CD4-positive, alpha-beta T cell (primary cell): ENCODE measurements around the gene HORMAD1. TPM values are rescaled to one million over a fixed set of nuclear protein-coding genes. Genes with fewer than 3 reads are reported as not detected.

ENCODE experiments used
- ATAC-seq: fragments of 200-7000 bp; cut with Tn5 transposase; one replicate; pipeline ENCODE4 v1.10.0; 2022; ENCODE audit warnings: mild to moderate bottlenecking; ENCODE audit not compliant: poor library complexity
- CTCF ChIA-PET: fragments of 350-600 bp; sonication (Branson Sonifier 250); formaldehyde crosslinking; loops from one replicate; lab custom pipeline; 2021; ENCODE audit warnings: antibody characterized with exemption, inconsistent platforms; lab: Charles Lee
- POLR2A ChIA-PET: fragments of 350-600 bp; sonication (Branson Sonifier 250); formaldehyde crosslinking; loops from one replicate; lab custom pipeline; 2021; ENCODE audit warnings: antibody characterized with exemption, inconsistent platforms; lab: Charles Lee
- DNase-seq, 14 experiments: peaks; one replicate each; pipeline ENCODE4 v3.0.0-alpha.2; 2013 to 2020; ENCODE audit warnings: mixed read lengths in 2 of 14
- H3K27ac ChIP-seq, 2 donors: one replicate each; pipeline versions ENCODE4 v1.5.1 to v1.7.0; 2013; ENCODE audit warnings: low read length in 2 of 2, low read depth in 1 of 2, mild to moderate bottlenecking in 1 of 2
- H3K27me3 ChIP-seq, 2 experiments: 1 replicate in 1 of 2; 2 replicates in 1 of 2; pipeline versions ENCODE4 v1.6.1 to v1.7.0; 2013; ENCODE audit warnings: low read length in 2 of 2, control low read depth in 1 of 2, mild to moderate bottlenecking in 1 of 2, moderate library complexity in 1 of 2; ENCODE audit not compliant: insufficient read depth in 2 of 2, control insufficient read depth in 1 of 2
- H3K36me3 ChIP-seq: one replicate; pipeline ENCODE4 v1.6.1; 2013; ENCODE audit warnings: low read length, control low read depth; ENCODE audit not compliant: insufficient read depth
- H3K4me1 ChIP-seq: one replicate; pipeline ENCODE4 v1.6.1; 2013; ENCODE audit warnings: low read length, control low read depth; ENCODE audit not compliant: insufficient read depth
- H3K4me3 ChIP-seq: one replicate; pipeline ENCODE4 v1.5.1; 2013; ENCODE audit warnings: mild to moderate bottlenecking, low read length, moderate library complexity
- H3K9me3 ChIP-seq, 2 experiments: 1 replicate in 1 of 2; 2 replicates in 1 of 2; pipeline versions ENCODE4 v1.6.1 to v1.7.0; 2013; ENCODE audit warnings: low read length in 2 of 2, mild to moderate bottlenecking in 2 of 2, control low read depth in 1 of 2, moderate library complexity in 1 of 2; ENCODE audit not compliant: control insufficient read depth in 1 of 2, insufficient read depth in 1 of 2
- H3K27ac Mint-ChIP-seq: one replicate; pipeline ENCODE4 v1.8.0; 2020; ENCODE audit warnings: mixed read lengths
- H3K27me3 Mint-ChIP-seq: one replicate; pipeline ENCODE4 v1.8.0; 2021; ENCODE audit warnings: mixed read lengths
- H3K36me3 Mint-ChIP-seq: one replicate; pipeline ENCODE4 v1.8.0; 2021; ENCODE audit warnings: low read depth, mixed read lengths
- H3K4me1 Mint-ChIP-seq: one replicate; pipeline ENCODE4 v1.8.0; 2021; ENCODE audit warnings: low read depth, mixed read lengths
- H3K4me3 Mint-ChIP-seq: one replicate; pipeline ENCODE4 v1.8.0; 2020; ENCODE audit warnings: mild to moderate bottlenecking, mixed read lengths
- H3K9me3 Mint-ChIP-seq: one replicate; pipeline ENCODE4 v1.8.0; 2020; ENCODE audit warnings: mixed read lengths
- intact Hi-C, 2 experiments: fragments of 100-400 bp; cut with DNase I in 1 of 2; cut with micrococcal nuclease in 1 of 2; formaldehyde crosslinking; loops; one replicate each; pipeline versions ENCODE4 v1.15.1 to v1.9.0; 2023 to 2025; cut with DNase I, micrococcal nuclease
- total RNA-seq, 174 experiments: library from RNA in 2 of 174; stranded (reverse) in 2 of 174; gene quantifications; one replicate each; pipeline ENCODE4 v1.2.3 and lab custom pipeline; 2021 to 2026
- TF ChIP-seq, protein P1 (sequence below): fragments of 200-600 bp; IDR thresholded peaks from one replicate; pipeline ENCODE4 v1.8.0; 2022; ENCODE audit warnings: antibody characterized with exemption, mild to moderate bottlenecking

The HORMAD1 gene
- total RNA-seq, 2 experiments from 2014 or later = not detected

- ChIA-PET CTCF (no interaction called here), POLR2A (no interaction called here)
- peaks cover 10% of the 10 kb centered on the region for H3K4me1 ChIP-seq
- Mint-ChIP-seq H3K4me1 (peaks cover 26% of the 10 kb centered on the region), H3K9me3 (no peaks in the 10 kb centered on the region), H3K27me3 (no peaks in the 10 kb centered on the region), H3K36me3 (peaks cover 59% of the 10 kb centered on the region), H3K27ac (no peak overlapping the region), H3K4me3 (no peak overlapping the region)
- TF ChIP-seq, protein P1, sequence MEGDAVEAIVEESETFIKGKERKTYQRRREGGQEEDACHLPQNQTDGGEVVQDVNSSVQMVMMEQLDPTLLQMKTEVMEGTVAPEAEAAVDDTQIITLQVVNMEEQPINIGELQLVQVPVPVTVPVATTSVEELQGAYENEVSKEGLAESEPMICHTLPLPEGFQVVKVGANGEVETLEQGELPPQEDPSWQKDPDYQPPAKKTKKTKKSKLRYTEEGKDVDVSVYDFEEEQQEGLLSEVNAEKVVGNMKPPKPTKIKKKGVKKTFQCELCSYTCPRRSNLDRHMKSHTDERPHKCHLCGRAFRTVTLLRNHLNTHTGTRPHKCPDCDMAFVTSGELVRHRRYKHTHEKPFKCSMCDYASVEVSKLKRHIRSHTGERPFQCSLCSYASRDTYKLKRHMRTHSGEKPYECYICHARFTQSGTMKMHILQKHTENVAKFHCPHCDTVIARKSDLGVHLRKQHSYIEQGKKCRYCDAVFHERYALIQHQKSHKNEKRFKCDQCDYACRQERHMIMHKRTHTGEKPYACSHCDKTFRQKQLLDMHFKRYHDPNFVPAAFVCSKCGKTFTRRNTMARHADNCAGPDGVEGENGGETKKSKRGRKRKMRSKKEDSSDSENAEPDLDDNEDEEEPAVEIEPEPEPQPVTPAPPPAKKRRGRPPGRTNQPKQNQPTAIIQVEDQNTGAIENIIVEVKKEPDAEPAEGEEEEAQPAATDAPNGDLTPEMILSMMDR = no peak
- no peaks in the 10 kb centered on the region for H3K9me3 ChIP-seq
- no peak overlapping the region for H3K27ac ChIP-seq
- peaks cover 39% of the 10 kb centered on the region for H3K36me3 ChIP-seq
- no peak overlapping the region for H3K4me3 ChIP-seq
- no peak for DNase-seq
- intact Hi-C loops = no loop called here
- no peak for ATAC-seq
- no peaks in the 10 kb centered on the region for H3K27me3 ChIP-seq
Observed at GRCh38 chr1:150688763-150689162, 31.9 kb downstream of the HORMAD1 start.

DNA sequence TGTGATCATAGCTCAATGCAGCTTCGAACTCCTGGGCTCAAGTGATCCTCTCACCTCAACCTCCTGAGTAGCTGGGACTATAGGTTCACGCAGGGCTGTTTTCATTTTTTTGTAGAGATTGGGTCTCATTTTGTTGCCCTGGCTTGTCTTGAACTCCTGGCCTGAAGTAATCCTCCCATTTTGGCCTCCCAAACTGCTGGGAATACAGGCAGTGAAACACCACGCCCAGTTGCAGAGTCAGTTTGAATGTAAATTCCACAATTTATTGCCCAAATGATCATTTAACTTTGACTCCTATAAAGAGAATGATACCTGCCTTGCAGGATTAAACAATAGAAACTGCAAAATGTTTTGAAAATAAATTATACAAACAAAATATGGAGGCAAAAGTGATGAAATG, 34.4 kb downstream of the HORMAD1 start:
- H3K27ac ChIP-seq = no peak overlapping the region
- peaks cover 10% of the 10 kb centered on the region for H3K4me1 ChIP-seq
- Mint-ChIP-seq H3K27me3 (no peaks in the 10 kb centered on the region), H3K36me3 (peaks cover 52% of the 10 kb centered on the region), H3K4me1 (peaks cover 19% of the 10 kb centered on the region), H3K4me3 (no peak overlapping the region), H3K27ac (no peak overlapping the region), H3K9me3 (no peaks in the 10 kb centered on the region)
- no peaks in the 10 kb centered on the region for H3K9me3 ChIP-seq
- H3K4me3 ChIP-seq = no peak overlapping the region
- no peak for ATAC-seq
- H3K36me3 ChIP-seq = peaks cover 35% of the 10 kb centered on the region
- ChIA-PET POLR2A (interaction anchor here (1.1 to 1.4 kb wide), 3 partner anchors 11 to 123 kb away, joined by 3 to 5 read pairs (median 3); partner anchors contain the start of genes ENSA and GOLPH3L), CTCF (no interaction called here)
- intact Hi-C loops = no loop called here
- TF ChIP-seq, protein P1 = no peak
- DNase-seq = no peak
- H3K27me3 ChIP-seq = no peaks in the 10 kb centered on the region

GRCh38 chr1:150683914-150684313, 36.8 kb downstream of the HORMAD1 start:
- H3K4me1 ChIP-seq = peaks cover 10% of the 10 kb centered on the region
- no peak overlapping the region for H3K4me3 Mint-ChIP-seq
- H3K27ac Mint-ChIP-seq = peak overlapping the region; percentile 35
- intact Hi-C loops = no loop called here
- peak overlapping the region; percentile 22 to 30 for H3K27ac ChIP-seq
- H3K4me1 Mint-ChIP-seq = peaks cover 16% of the 10 kb centered on the region
- no peaks in the 10 kb centered on the region for H3K27me3 ChIP-seq
- CTCF ChIA-PET = interaction anchor here (0.9 to 1.1 kb wide), 3 partner anchors 8 to 123 kb away, joined by 3 to 4 read pairs (median 3); no protein-coding TSS in a partner anchor
- POLR2A ChIA-PET = interaction anchor here (1.0 kb wide), 1 partner anchor 13 kb away, joined by 6 read pairs; the partner anchor contains the start of gene GOLPH3L
- H3K36me3 ChIP-seq = peaks cover 39% of the 10 kb centered on the region
- H3K36me3 Mint-ChIP-seq = peaks cover 46% of the 10 kb centered on the region
- H3K9me3 ChIP-seq = no peaks in the 10 kb centered on the region
- H3K9me3 Mint-ChIP-seq = no peaks in the 10 kb centered on the region
- TF ChIP-seq, protein P1 = no peak
- no peaks in the 10 kb centered on the region for H3K27me3 Mint-ChIP-seq
- no peak overlapping the region for H3K4me3 ChIP-seq
- DNase-seq (peak in 3 of 14 experiments; percentile 7 to 29 (median 18)), ATAC-seq (no peak)
